ENCODE data around the gene CLASRP.

CLASRP gene

GRCh38 chr19:45038931-45039893 lies at the start of gene CLASRP:
TSS of gene CLASRP (plus strand) at chr19:45039045. CDS start at chr19:45040213, 1,168 bp downstream.
- Histone ChIP-seq H3K36me3 (ENCODE audit: control insufficient read depth, low read length) (peaks cover 77% of the 10 kb centered on the region), H3K27ac (ENCODE audit: low read depth, low read length) (peak within 1 kb of the TSS; percentile 97), H3K79me2 (ENCODE audit: control insufficient read depth, low read length) (peaks cover 52% of the 10 kb centered on the region), H3K9me2 (replicated peaks; ENCODE audit: control insufficient read depth, low read length) (no peaks in the 10 kb centered on the region), H3K4me2 (ENCODE audit: low read length) (peak within 1 kb of the TSS; percentile 98), H3F3A (ENCODE audit: control insufficient read depth, insufficient read depth) (peaks cover 6% of the 10 kb centered on the region; the same call in 1 of the 2 replicates), H3K27me3 (ENCODE audit: control insufficient read depth, low read length) (no peaks in the 10 kb centered on the region), H3K4me3 (ENCODE audit: low read length) (peak within 1 kb of the TSS; percentile 97), H3K9me3 (ENCODE audit: control insufficient read depth, insufficient read depth, low read length) (no peaks in the 10 kb centered on the region), H4K20me1 (ENCODE audit: control insufficient read depth, insufficient read depth, low read depth, low read length) (peaks cover 20% of the 10 kb centered on the region), H3K4me1 (ENCODE audit: control insufficient read depth, low read length) (peaks cover 41% of the 10 kb centered on the region)
- TF ChIP-seq EZH2phosphoT487 (IDR thresholded peaks at IDR 0.05; ENCODE audit: borderline replicate concordance, low read length) (no peak), CTCF (IDR thresholded peaks at IDR 0.05; ENCODE audit: low read depth, low read length, poor library complexity, severe bottlenecking) (no peak)

DNA sequence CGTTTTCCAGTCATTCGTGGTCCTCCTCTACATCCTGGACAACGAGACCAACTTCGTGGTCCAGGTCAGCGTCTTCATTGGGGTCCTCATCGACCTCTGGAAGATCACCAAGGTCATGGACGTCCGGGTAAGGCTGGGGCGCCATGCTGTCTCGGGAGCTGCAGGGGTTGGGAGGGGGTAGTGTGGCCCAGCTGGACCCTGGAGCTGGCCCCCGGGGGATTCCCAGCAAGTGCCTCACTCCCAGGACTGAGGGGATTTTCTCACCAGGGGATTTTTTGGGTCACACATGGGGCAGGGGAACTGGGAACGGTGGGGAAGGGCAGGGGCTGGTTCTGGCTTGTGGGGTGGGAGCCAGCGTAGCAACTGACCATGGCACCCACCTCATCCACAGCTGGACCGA lies 48.4 kb upstream of the CLASRP start:
- H3K9me2 ChIP-seq (replicated peaks; ENCODE audit: control insufficient read depth, low read length), result no peaks in the 10 kb centered on the region
- no peaks in the 10 kb centered on the region for H3K27me3 ChIP-seq (ENCODE audit: control insufficient read depth, low read length)
- no peaks in the 10 kb centered on the region for H4K20me1 ChIP-seq (ENCODE audit: control insufficient read depth, insufficient read depth, low read depth, low read length)
- no peak for TF ChIP-seq EZH2phosphoT487 (IDR thresholded peaks at IDR 0.05; ENCODE audit: borderline replicate concordance, low read length)
- no peak for TF ChIP-seq CTCF (IDR thresholded peaks at IDR 0.05; ENCODE audit: low read depth, low read length, poor library complexity, severe bottlenecking)
- no peaks in the 10 kb centered on the region; the same call in 1 of the 2 replicates for H3F3A ChIP-seq (ENCODE audit: control insufficient read depth, insufficient read depth)
- H3K4me3 ChIP-seq (ENCODE audit: low read length), result no peak overlapping the region
- H3K4me2 ChIP-seq (ENCODE audit: low read length), result no peak overlapping the region
- H3K79me2 ChIP-seq (ENCODE audit: control insufficient read depth, low read length), result no peaks in the 10 kb centered on the region; the same call in 1 of the 2 replicates
- H3K36me3 ChIP-seq (ENCODE audit: control insufficient read depth, low read length), result peaks cover 78% of the 10 kb centered on the region
- peaks cover 31% of the 10 kb centered on the region for H3K4me1 ChIP-seq (ENCODE audit: control insufficient read depth, low read length)
- no peak overlapping the region for H3K27ac ChIP-seq (ENCODE audit: low read depth, low read length)
- no peaks in the 10 kb centered on the region for H3K9me3 ChIP-seq (ENCODE audit: control insufficient read depth, insufficient read depth, low read length)

DNA sequence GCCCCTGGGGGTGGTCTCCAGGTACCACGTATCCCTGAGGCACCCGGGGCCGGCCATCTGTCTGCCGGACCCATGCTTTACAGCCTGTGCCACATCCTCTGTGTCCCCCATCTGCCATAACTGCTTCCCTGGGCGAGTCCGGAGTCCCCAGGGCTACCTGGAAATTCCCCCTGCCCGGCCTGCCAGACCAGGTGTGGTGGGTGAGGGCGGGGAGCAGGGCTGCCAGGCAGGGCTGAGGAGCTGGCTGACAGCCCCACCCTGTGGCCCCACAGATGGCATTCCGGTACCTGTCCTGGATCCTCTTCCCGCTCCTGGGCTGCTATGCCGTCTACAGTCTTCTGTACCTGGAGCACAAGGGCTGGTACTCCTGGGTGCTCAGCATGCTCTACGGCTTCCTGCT lies 47.9 kb upstream of the CLASRP start:
- TF ChIP-seq CTCF (IDR thresholded peaks at IDR 0.05; ENCODE audit: low read depth, low read length, poor library complexity, severe bottlenecking), result no peak
- no peak for TF ChIP-seq EZH2phosphoT487 (IDR thresholded peaks at IDR 0.05; ENCODE audit: borderline replicate concordance, low read length)
- Histone ChIP-seq H3K36me3 (ENCODE audit: control insufficient read depth, low read length) (peaks cover 75% of the 10 kb centered on the region), H3K9me2 (replicated peaks; ENCODE audit: control insufficient read depth, low read length) (no peaks in the 10 kb centered on the region), H3K27me3 (ENCODE audit: control insufficient read depth, low read length) (no peaks in the 10 kb centered on the region), H3F3A (ENCODE audit: control insufficient read depth, insufficient read depth) (no peaks in the 10 kb centered on the region; the same call in 1 of the 2 replicates), H3K4me2 (ENCODE audit: low read length) (no peak overlapping the region), H3K4me1 (ENCODE audit: control insufficient read depth, low read length) (peaks cover 33% of the 10 kb centered on the region), H3K27ac (ENCODE audit: low read depth, low read length) (no peak overlapping the region), H3K9me3 (ENCODE audit: control insufficient read depth, insufficient read depth, low read length) (no peaks in the 10 kb centered on the region), H4K20me1 (ENCODE audit: control insufficient read depth, insufficient read depth, low read depth, low read length) (no peaks in the 10 kb centered on the region), H3K79me2 (ENCODE audit: control insufficient read depth, low read length) (no peaks in the 10 kb centered on the region; the same call in 1 of the 2 replicates), H3K4me3 (ENCODE audit: low read length) (no peak overlapping the region)
